B cell (primary cell): Measurements from ENCODE around the gene SLC10A6. TPM values are rescaled to one million over a fixed set of nuclear protein-coding genes. Genes with fewer than 3 reads are reported as not detected.

ENCODE experiments used
- ATAC-seq: fragments of 200-7000 bp; cut with Tn5 transposase; one replicate; pipeline ENCODE4 v1.10.0; 2021; ENCODE audit warnings: low read depth, mild to moderate bottlenecking, moderate number of reproducible peaks, moderate library complexity
- CTCF ChIA-PET: fragments of 350-600 bp; sonication (Branson Sonifier 250); formaldehyde crosslinking; loops from one replicate; lab custom pipeline; 2021; ENCODE audit warnings: antibody characterized with exemption, inconsistent platforms; lab: Charles Lee
- POLR2A ChIA-PET: fragments of 350-600 bp; sonication (Branson Sonifier 250); formaldehyde crosslinking; loops from one replicate; lab custom pipeline; 2021; ENCODE audit warnings: antibody characterized with exemption; lab: Charles Lee
- DNase-seq: peaks from one replicate; pipeline ENCODE4 v3.0.0; 2013
- H2AFZ ChIP-seq: 2 replicates; pipeline ENCODE4 v1.6.1; 2012; ENCODE audit warnings: mild to moderate bottlenecking, low read depth, low read length; ENCODE audit not compliant: insufficient read depth, poor library complexity, severe bottlenecking
- H3K27ac ChIP-seq, 2 donors: 1 replicate in 1 of 2; 2 replicates in 1 of 2; pipeline ENCODE4 v1.5.1; 2012 to 2013; ENCODE audit warnings: low read length in 2 of 2, mild to moderate bottlenecking in 2 of 2, moderate library complexity in 1 of 2
- H3K27me3 ChIP-seq, 4 experiments: fragments of 200-600 bp in 1 of 4; sonication (generic) in 1 of 4; replicated peaks in 1 of 4; 1 replicate in 2 of 4; 2 replicates in 2 of 4; pipeline versions ENCODE4 v1.6.1 to v1.7.0; 2013 to 2016; ENCODE audit warnings: low read length in 3 of 4, mild to moderate bottlenecking in 2 of 4, mixed read lengths in 1 of 4, moderate library complexity in 1 of 4; ENCODE audit not compliant: insufficient read depth in 4 of 4, control insufficient read depth in 3 of 4; ENCODE audit errors: control extremely low read depth in 1 of 4
- H3K36me3 ChIP-seq, 2 experiments: replicated peaks in 1 of 2; 1 replicate in 1 of 2; 2 replicates in 1 of 2; pipeline versions ENCODE4 v1.6.1 to v1.7.1; 2013; ENCODE audit warnings: low read length in 1 of 2; ENCODE audit not compliant: insufficient read depth in 2 of 2, control insufficient read depth in 1 of 2; ENCODE audit errors: control extremely low read depth in 1 of 2, extremely low read depth in 1 of 2
- H3K4me1 ChIP-seq, 2 donors: fragments of 200-600 bp in 1 of 2; sonication (generic) in 1 of 2; 1 replicate in 1 of 2; 2 replicates in 1 of 2; pipeline versions ENCODE4 v1.5.1 to v1.6.1; 2013 to 2017; ENCODE audit warnings: low read length in 2 of 2; ENCODE audit not compliant: control insufficient read depth in 2 of 2, insufficient read depth in 2 of 2
- H3K4me2 ChIP-seq: replicated peaks from 2 replicates; pipeline ENCODE3; 2012; ENCODE audit warnings: mild to moderate bottlenecking, low read depth, low read length; ENCODE audit not compliant: poor library complexity, severe bottlenecking
- H3K4me3 ChIP-seq, 5 experiments: fragments of 200-600 bp in 1 of 5; sonication (generic) in 1 of 5; 1 replicate in 3 of 5; 2 replicates in 2 of 5; pipeline versions ENCODE4 v1.5.1 to v1.7.0; 2011 to 2016; ENCODE audit warnings: low read length in 4 of 5, mild to moderate bottlenecking in 4 of 5, low read depth in 2 of 5, control low read depth in 1 of 5, moderate library complexity in 1 of 5; ENCODE audit not compliant: insufficient read depth in 1 of 5; ENCODE audit errors: control extremely low read depth in 1 of 5, extremely low read depth in 1 of 5
- H3K79me2 ChIP-seq: fragments of 200-600 bp; sonication (generic); one replicate; pipeline ENCODE4 v1.6.0; 2016; ENCODE audit warnings: low read length; ENCODE audit not compliant: control insufficient read depth, insufficient read depth
- H3K9ac ChIP-seq: fragments of 200-600 bp; sonication (generic); 2 replicates; pipeline ENCODE4 v1.6.1; 2017; ENCODE audit warnings: mild to moderate bottlenecking, low read length, moderate library complexity
- H3K9me3 ChIP-seq, 3 donors: one replicate each; pipeline versions ENCODE4 v1.6.1 to v1.7.1; 2013; ENCODE audit warnings: low read length in 2 of 3; ENCODE audit not compliant: control insufficient read depth in 2 of 3, insufficient read depth in 1 of 3; ENCODE audit errors: control extremely low read depth in 1 of 3
- H4K20me1 ChIP-seq: 2 replicates; pipeline ENCODE4 v1.6.0; 2012; ENCODE audit warnings: mild to moderate bottlenecking, low read length; ENCODE audit not compliant: insufficient read depth, control insufficient read depth, poor library complexity, severe bottlenecking
- H3K27ac Mint-ChIP-seq: one replicate; pipeline ENCODE4 v1.8.0; 2021; ENCODE audit warnings: mixed read lengths
- H3K27me3 Mint-ChIP-seq: one replicate; pipeline ENCODE4 v1.8.0; 2021; ENCODE audit warnings: mixed read lengths
- H3K4me1 Mint-ChIP-seq: one replicate; pipeline ENCODE4 v1.8.0; 2021; ENCODE audit warnings: mixed read lengths
- H3K4me3 Mint-ChIP-seq: one replicate; pipeline ENCODE4 v1.8.0; 2021; ENCODE audit warnings: mixed read lengths
- H3K9me3 Mint-ChIP-seq: one replicate; pipeline ENCODE4 v1.8.0; 2022; ENCODE audit warnings: mixed read lengths; ENCODE audit not compliant: insufficient read depth
- EZH2 ChIP-seq: IDR thresholded peaks from 2 replicates; pipeline ENCODE4 v1.6.1; 2012; ENCODE audit warnings: borderline replicate concordance, low read depth, mild to moderate bottlenecking, moderate library complexity, low read length; ENCODE audit not compliant: insufficient read depth, poor library complexity, severe bottlenecking
- WGBS: methylation state at CpG from one replicate; pipeline ENCODE4 v1.1.5; 2013; ENCODE audit warnings: missing lambda C conversion rate; ENCODE audit not compliant: insufficient coverage; 5-methylcytosine and 5-hydroxymethylcytosine counted together
- intact Hi-C: fragments of 100-400 bp; cut with micrococcal nuclease; formaldehyde crosslinking; loops from one replicate; pipeline ENCODE4 v1.10.0; 2022
- polyA plus RNA-seq: library from polyadenylated mRNA; depleted of rRNA; stranded (reverse); fragments of >200 nt; gene quantifications from 2 replicates; pipeline ENCODE4 v1.2.3, GENCODE V29; 2012
- total RNA-seq, 2 donors: library from RNA; stranded (reverse); fragments of 120-200 nt in 1 of 2; gene quantifications; 1 replicate in 1 of 2; 2 replicates in 1 of 2; pipeline versions ENCODE4 v1.2.3 to v1.2.4, GENCODE V29; 2013 to 2022
- TF ChIP-seq, protein P1 (sequence below): fragments of 200-600 bp; IDR thresholded peaks from one replicate; pipeline ENCODE4 v1.8.0; 2022; ENCODE audit warnings: antibody characterized with exemption, mild to moderate bottlenecking

SLC10A6 gene
- total and polyA plus RNA-seq, 2 donors (not counting 1 experiment from before 2014, with no cell fraction given) = not detected

DNA sequence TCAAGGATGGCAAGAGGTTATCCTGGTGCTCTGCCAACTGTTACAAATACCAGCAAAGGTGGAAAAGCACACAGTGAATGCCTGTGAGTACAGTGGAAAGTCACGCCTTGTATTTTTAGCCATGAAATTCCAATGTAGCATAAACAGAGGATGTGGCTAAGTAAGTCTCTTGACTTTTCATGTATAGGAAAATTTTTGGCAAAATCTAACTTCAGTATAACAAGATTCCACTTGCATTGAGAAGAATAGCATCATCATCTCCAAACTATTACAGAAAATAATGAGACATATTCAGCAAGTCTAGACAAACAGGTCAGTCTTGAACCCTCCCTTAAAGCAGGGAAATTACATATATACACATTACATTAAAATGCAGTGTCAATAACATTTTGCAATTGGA, 7.9 kb downstream of the SLC10A6 start:
- no peaks in the 10 kb centered on the region for H3K4me1 ChIP-seq
- H3K9ac ChIP-seq = no peak overlapping the region
- no peak for TF ChIP-seq EZH2
- TF ChIP-seq, protein P1, sequence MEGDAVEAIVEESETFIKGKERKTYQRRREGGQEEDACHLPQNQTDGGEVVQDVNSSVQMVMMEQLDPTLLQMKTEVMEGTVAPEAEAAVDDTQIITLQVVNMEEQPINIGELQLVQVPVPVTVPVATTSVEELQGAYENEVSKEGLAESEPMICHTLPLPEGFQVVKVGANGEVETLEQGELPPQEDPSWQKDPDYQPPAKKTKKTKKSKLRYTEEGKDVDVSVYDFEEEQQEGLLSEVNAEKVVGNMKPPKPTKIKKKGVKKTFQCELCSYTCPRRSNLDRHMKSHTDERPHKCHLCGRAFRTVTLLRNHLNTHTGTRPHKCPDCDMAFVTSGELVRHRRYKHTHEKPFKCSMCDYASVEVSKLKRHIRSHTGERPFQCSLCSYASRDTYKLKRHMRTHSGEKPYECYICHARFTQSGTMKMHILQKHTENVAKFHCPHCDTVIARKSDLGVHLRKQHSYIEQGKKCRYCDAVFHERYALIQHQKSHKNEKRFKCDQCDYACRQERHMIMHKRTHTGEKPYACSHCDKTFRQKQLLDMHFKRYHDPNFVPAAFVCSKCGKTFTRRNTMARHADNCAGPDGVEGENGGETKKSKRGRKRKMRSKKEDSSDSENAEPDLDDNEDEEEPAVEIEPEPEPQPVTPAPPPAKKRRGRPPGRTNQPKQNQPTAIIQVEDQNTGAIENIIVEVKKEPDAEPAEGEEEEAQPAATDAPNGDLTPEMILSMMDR = no peak
- ATAC-seq = no peak
- no CpG with 5 or more reads among the region's 1 CpG for WGBS
- no peak for DNase-seq
- CTCF ChIA-PET = no interaction called here
- no peak overlapping the region for H2AFZ ChIP-seq
- H3K4me2 ChIP-seq = no peak overlapping the region
- POLR2A ChIA-PET = no interaction called here
- no peaks in the 10 kb centered on the region for H3K9me3 Mint-ChIP-seq
- H3K36me3 ChIP-seq = no peaks in the 10 kb centered on the region
- H3K4me3 Mint-ChIP-seq = no peak overlapping the region
- no peaks in the 10 kb centered on the region for H3K4me1 Mint-ChIP-seq
- H3K4me3 ChIP-seq = no peak overlapping the region
- H3K27me3 Mint-ChIP-seq = peaks cover 6% of the 10 kb centered on the region
- no peak overlapping the region for H3K27ac Mint-ChIP-seq
- no peaks in the 10 kb centered on the region for H3K9me3 ChIP-seq
- no peaks in the 10 kb centered on the region for H3K79me2 ChIP-seq
- no peaks in the 10 kb centered on the region for H4K20me1 ChIP-seq
- H3K27ac ChIP-seq = no peak overlapping the region
- H3K27me3 ChIP-seq = no peaks in the 10 kb centered on the region
- intact Hi-C loops = no loop called here

GRCh38 chr4:86840858-86841257, 8.3 kb downstream of the SLC10A6 start:
- no peaks in the 10 kb centered on the region for H4K20me1 ChIP-seq

More at GRCh38 chr4:86840858-86841257, 8.3 kb downstream of the SLC10A6 start:
- no peak overlapping the region for H2AFZ ChIP-seq
- no peaks in the 10 kb centered on the region for H3K79me2 ChIP-seq
- CTCF ChIA-PET = no interaction called here
- DNase-seq (no peak), ATAC-seq (no peak)
- POLR2A ChIA-PET = no interaction called here
- no CpG with 5 or more reads among the region's 1 CpG for WGBS
- no peak overlapping the region for H3K9ac ChIP-seq
- no peak overlapping the region for H3K4me3 ChIP-seq
- H3K4me2 ChIP-seq = no peak overlapping the region
- H3K4me1 Mint-ChIP-seq = no peaks in the 10 kb centered on the region
- H3K4me1 ChIP-seq = no peaks in the 10 kb centered on the region
- H3K27me3 Mint-ChIP-seq = peaks cover 6% of the 10 kb centered on the region
- no peak overlapping the region for H3K27ac ChIP-seq
- no peaks in the 10 kb centered on the region for H3K27me3 ChIP-seq
- no peaks in the 10 kb centered on the region for H3K36me3 ChIP-seq
- TF ChIP-seq EZH2 = no peak
- TF ChIP-seq, protein P1 = no peak
- no peaks in the 10 kb centered on the region for H3K9me3 ChIP-seq
- no peak overlapping the region for H3K4me3 Mint-ChIP-seq
- H3K27ac Mint-ChIP-seq = no peak overlapping the region
- intact Hi-C loops = no loop called here
- no peaks in the 10 kb centered on the region for H3K9me3 Mint-ChIP-seq
